Upper lobe of left lung (tissue), 6 donors: ENCODE results near the gene OLA1. TPM values are rescaled to one million over a fixed set of nuclear protein-coding genes. Genes with fewer than 3 reads are reported as not detected.

ENCODE experiments used
- ATAC-seq, 2 donors: fragments of 200-7000 bp; cut with Tn5 transposase; one replicate each; pipeline ENCODE4 v1.9.1; 2022; ENCODE audit warnings: mild to moderate bottlenecking in 2 of 2, moderate library complexity in 2 of 2; ENCODE audit not compliant: low FRiP score in 2 of 2
- DNase-seq, 2 donors: peaks; one replicate each; pipeline ENCODE4 v3.0.0-alpha.2; 2019 to 2020
- H3K27ac ChIP-seq, 4 donors: fragments of 200-600 bp; sonication (generic); one replicate each; pipeline ENCODE4 v1.5.1; 2016 to 2019
- H3K27me3 ChIP-seq, 4 donors: fragments of 200-600 bp; sonication (generic); one replicate each; pipeline ENCODE4 v1.5.1; 2017 to 2019
- H3K36me3 ChIP-seq, 4 donors: fragments of 200-600 bp; sonication (generic); one replicate each; pipeline ENCODE4 v1.5.1; 2016 to 2019
- H3K4me1 ChIP-seq, 4 donors: fragments of 200-600 bp; sonication (generic); one replicate each; pipeline ENCODE4 v1.5.1; 2018 to 2019
- H3K4me3 ChIP-seq, 4 donors: fragments of 200-600 bp; sonication (generic); one replicate each; pipeline ENCODE4 v1.5.1; 2017 to 2019; ENCODE audit warnings: mild to moderate bottlenecking in 2 of 4, moderate library complexity in 1 of 4
- H3K9me3 ChIP-seq, 4 donors: fragments of 200-600 bp; sonication (generic); one replicate each; pipeline ENCODE4 v1.5.1; 2018 to 2019
- EP300 ChIP-seq, 4 donors: sonication (generic); formaldehyde crosslinking; IDR thresholded peaks; one replicate each; pipeline ENCODE4 v1.5.1; 2017; ENCODE audit warnings: antibody characterized with exemption in 4 of 4, control low read depth in 2 of 4
- POLR2A ChIP-seq, 4 donors: fragments of 450-650 bp; IDR thresholded peaks; one replicate each; pipeline ENCODE4 v1.5.1; 2016 to 2017; ENCODE audit warnings: antibody characterized with exemption in 4 of 4, mild to moderate bottlenecking in 2 of 4
- POLR2AphosphoS5 ChIP-seq, 2 donors: sonication (generic); formaldehyde crosslinking; IDR thresholded peaks; one replicate each; pipeline ENCODE4 v1.5.1; 2017; ENCODE audit warnings: antibody characterized with exemption in 2 of 2
- WGBS, 2 donors: methylation state at CpG; one replicate each; pipeline ENCODE4 v1.1.5; 2017 to 2018; 5-methylcytosine and 5-hydroxymethylcytosine counted together
- total RNA-seq, 6 donors: library from RNA; depleted of rRNA in 4 of 6; stranded (reverse); fragments of >200 nt in 4 of 6; gene quantifications; one replicate each; pipeline versions ENCODE4 v1.1.0 to v1.2.1, GENCODE V29; 2016 to 2021
- TF ChIP-seq, protein P1 (sequence below), 6 experiments: fragments of 450-650 bp in 4 of 6; fragments of 200-600 bp in 2 of 6; sonication (generic) in 2 of 6; IDR thresholded peaks; one replicate each; pipeline ENCODE4 v1.5.1; 2016 to 2019; ENCODE audit warnings: antibody characterized with exemption in 6 of 6
- donor health status: DM: no; HTN: no; CAD: no; lungs with moderate emphysema.
- donor health status: DM: no; HTN: yes; CAD: no; lungs with severe emphysema.

The OLA1 gene
- total RNA-seq, 6 donors from 2014 or later, result 16.5 to 52.2 (median 42.0) TPM

- H3K4me3 ChIP-seq, result no peak overlapping the region
- no peak overlapping the region for H3K27ac ChIP-seq
- no peak for ATAC-seq
- H3K4me1 ChIP-seq, result peaks cover 0 to 7% (median 0%) of the 10 kb centered on the region in 4 donors
- peaks cover 0 to 3% (median 0%) of the 10 kb centered on the region in 4 donors for H3K36me3 ChIP-seq
- H3K9me3 ChIP-seq, result no peaks in the 10 kb centered on the region
- no peak for DNase-seq
- H3K27me3 ChIP-seq, result no peaks in the 10 kb centered on the region
- WGBS, 2 donors, result 69 to 95% methylated on average over 1 of the region's 1 CpG
- TF ChIP-seq POLR2AphosphoS5 (IDR thresholded peaks at IDR 0.05) (no peak), POLR2A (IDR thresholded peaks at IDR 0.05) (no peak), EP300 (IDR thresholded peaks at IDR 0.05) (no peak)
- TF ChIP-seq, protein P1, sequence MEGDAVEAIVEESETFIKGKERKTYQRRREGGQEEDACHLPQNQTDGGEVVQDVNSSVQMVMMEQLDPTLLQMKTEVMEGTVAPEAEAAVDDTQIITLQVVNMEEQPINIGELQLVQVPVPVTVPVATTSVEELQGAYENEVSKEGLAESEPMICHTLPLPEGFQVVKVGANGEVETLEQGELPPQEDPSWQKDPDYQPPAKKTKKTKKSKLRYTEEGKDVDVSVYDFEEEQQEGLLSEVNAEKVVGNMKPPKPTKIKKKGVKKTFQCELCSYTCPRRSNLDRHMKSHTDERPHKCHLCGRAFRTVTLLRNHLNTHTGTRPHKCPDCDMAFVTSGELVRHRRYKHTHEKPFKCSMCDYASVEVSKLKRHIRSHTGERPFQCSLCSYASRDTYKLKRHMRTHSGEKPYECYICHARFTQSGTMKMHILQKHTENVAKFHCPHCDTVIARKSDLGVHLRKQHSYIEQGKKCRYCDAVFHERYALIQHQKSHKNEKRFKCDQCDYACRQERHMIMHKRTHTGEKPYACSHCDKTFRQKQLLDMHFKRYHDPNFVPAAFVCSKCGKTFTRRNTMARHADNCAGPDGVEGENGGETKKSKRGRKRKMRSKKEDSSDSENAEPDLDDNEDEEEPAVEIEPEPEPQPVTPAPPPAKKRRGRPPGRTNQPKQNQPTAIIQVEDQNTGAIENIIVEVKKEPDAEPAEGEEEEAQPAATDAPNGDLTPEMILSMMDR (IDR thresholded peaks at IDR 0.05), result no peak
Measured at GRCh38 chr2:174183076-174183475, 65.3 kb downstream of the OLA1 start.

DNA sequence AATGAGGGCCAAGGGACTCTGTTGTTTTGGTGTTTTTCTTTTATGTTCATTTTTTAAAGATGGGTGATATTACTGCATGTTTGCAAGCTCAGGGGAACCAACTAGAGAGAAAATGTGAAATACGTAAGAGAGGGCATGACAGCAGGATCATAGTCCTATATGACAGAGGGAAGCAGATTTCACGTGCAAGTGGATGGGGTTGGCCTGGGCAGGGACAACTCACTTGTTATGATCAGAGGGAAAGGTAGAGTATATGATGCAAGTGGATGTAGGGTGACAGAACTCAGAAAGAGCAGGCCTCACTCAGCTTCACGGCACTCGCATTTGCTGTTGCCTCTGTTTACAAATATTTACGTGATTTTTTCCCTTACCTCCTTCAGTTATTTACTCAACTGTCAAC is 67.0 kb downstream of the OLA1 start:
- no peaks in the 10 kb centered on the region for H3K27me3 ChIP-seq
- H3K36me3 ChIP-seq, result peaks cover 0 to 3% (median 0%) of the 10 kb centered on the region in 4 donors
- peaks cover 0 to 7% (median 0%) of the 10 kb centered on the region in 4 donors for H3K4me1 ChIP-seq
- DNase-seq, result no peak
- H3K9me3 ChIP-seq, result no peaks in the 10 kb centered on the region
- H3K4me3 ChIP-seq, result no peak overlapping the region
- no peak overlapping the region for H3K27ac ChIP-seq
- 84 to 92% methylated on average over 5 of the region's 5 CpGs for WGBS, 2 donors
- no peak for ATAC-seq
- TF ChIP-seq, protein P1 (IDR thresholded peaks at IDR 0.05), result no peak
- TF ChIP-seq POLR2AphosphoS5 (IDR thresholded peaks at IDR 0.05), result no peak
- no peak for TF ChIP-seq POLR2A (IDR thresholded peaks at IDR 0.05)
- TF ChIP-seq EP300 (IDR thresholded peaks at IDR 0.05), result no peak

GRCh38 chr2:174180726-174181236 is 67.6 kb downstream of the OLA1 start:
- ATAC-seq (no peak), DNase-seq (no peak)
- no peak overlapping the region for H3K4me3 ChIP-seq
- H3K9me3 ChIP-seq, result no peaks in the 10 kb centered on the region
- TF ChIP-seq POLR2AphosphoS5 (IDR thresholded peaks at IDR 0.05) (no peak), EP300 (IDR thresholded peaks at IDR 0.05) (no peak), POLR2A (IDR thresholded peaks at IDR 0.05) (no peak)
- TF ChIP-seq, protein P1 (IDR thresholded peaks at IDR 0.05), result no peak
- peaks cover 0 to 3% (median 0%) of the 10 kb centered on the region in 4 donors for H3K36me3 ChIP-seq
- H3K4me1 ChIP-seq, result peaks cover 0 to 7% (median 0%) of the 10 kb centered on the region in 4 donors
- H3K27ac ChIP-seq, result no peak overlapping the region
- H3K27me3 ChIP-seq, result no peaks in the 10 kb centered on the region

DNA sequence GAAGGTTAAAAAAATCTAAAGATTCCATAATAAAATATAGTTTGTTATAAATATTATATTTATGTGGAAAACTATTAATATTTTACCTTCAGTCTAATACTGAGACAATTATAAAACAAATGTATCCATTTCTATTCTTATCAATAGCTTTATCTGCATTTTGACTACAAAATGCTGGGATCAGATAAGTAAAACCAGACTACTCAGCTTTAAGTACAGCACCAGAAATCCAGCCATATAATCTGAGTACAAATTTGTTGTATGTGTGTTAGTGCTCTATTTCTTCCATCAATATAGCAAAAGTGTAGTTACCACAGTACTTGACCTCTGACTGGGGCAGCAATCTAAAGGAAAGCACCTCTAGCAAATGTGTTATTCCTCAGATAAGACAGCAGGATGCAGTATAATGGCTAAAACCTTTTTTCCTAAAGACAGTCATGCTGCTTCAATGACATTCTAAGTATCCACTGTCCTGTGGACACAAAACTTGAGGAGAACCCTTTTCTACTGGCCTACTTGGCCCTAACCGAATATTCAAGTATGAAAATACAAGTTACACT is 68.1 kb downstream of the OLA1 start:
- Histone ChIP-seq H3K27me3 (no peaks in the 10 kb centered on the region), H3K27ac (no peak overlapping the region), H3K4me1 (peaks cover 0 to 7% (median 0%) of the 10 kb centered on the region in 4 donors), H3K9me3 (no peaks in the 10 kb centered on the region), H3K4me3 (no peak overlapping the region), H3K36me3 (peaks cover 0 to 3% (median 0%) of the 10 kb centered on the region in 4 donors)
- 68 to 95% methylated on average over 1 of the region's 1 CpG for WGBS, 2 donors
- no peak for ATAC-seq
- TF ChIP-seq POLR2AphosphoS5 (IDR thresholded peaks at IDR 0.05) (no peak), EP300 (IDR thresholded peaks at IDR 0.05) (no peak), POLR2A (IDR thresholded peaks at IDR 0.05) (no peak)
- TF ChIP-seq, protein P1 (IDR thresholded peaks at IDR 0.05), result no peak
- DNase-seq, result no peak
